HG02870 (cell line): ENCODE results near the gene THEM5.

ENCODE experiments used
- ATAC-seq: cut with Tn5 transposase; IDR thresholded peaks from one replicate; pipeline ENCODE4 v1.9.1; 2021; ENCODE audit warnings: mild to moderate bottlenecking, moderate library complexity; ENCODE audit not compliant: unreplicated experiment

Gene THEM5

GRCh38 chr1:151823175-151823574 is 30.3 kb downstream of the THEM5 start:
- ATAC-seq = no peak

- no peak for ATAC-seq
Observed at GRCh38 chr1:151822404-151822803, 31.1 kb downstream of the THEM5 start.

GRCh38 chr1:151820940-151821339 is 32.6 kb downstream of the THEM5 start:
- no peak for ATAC-seq

GRCh38 chr1:151819976-151820623 is 33.4 kb downstream of the THEM5 start:
- no peak for ATAC-seq

- no peak for ATAC-seq
Observed at GRCh38 chr1:151819227-151819835, 34.2 kb downstream of the THEM5 start.

- no peak for ATAC-seq
Observed at GRCh38 chr1:151817353-151817730, 36.2 kb downstream of the THEM5 start.

- no peak for ATAC-seq
Observed at GRCh38 chr1:151816548-151817352, 36.8 kb downstream of the THEM5 start.

- no peak for ATAC-seq
Observed at GRCh38 chr1:151815716-151816327, 37.7 kb downstream of the THEM5 start.

- ATAC-seq = no peak
Observed at GRCh38 chr1:151814971-151815545, 38.5 kb downstream of the THEM5 start.

- no peak for ATAC-seq
Observed at GRCh38 chr1:151814426-151814825, 39.1 kb downstream of the THEM5 start.

- no peak for ATAC-seq
Observed at GRCh38 chr1:151813271-151813977, 40.1 kb downstream of the THEM5 start.

GRCh38 chr1:151811181-151811580 is 42.3 kb downstream of the THEM5 start:
- no peak for ATAC-seq

- ATAC-seq = no peak
Observed at GRCh38 chr1:151809985-151810556, 43.4 kb downstream of the THEM5 start.

GRCh38 chr1:151809290-151809984 is 44.1 kb downstream of the THEM5 start:
- ATAC-seq = no peak

- no peak for ATAC-seq
Observed at GRCh38 chr1:151807766-151808165, 45.7 kb downstream of the THEM5 start.

- no peak for ATAC-seq
Observed at GRCh38 chr1:151807131-151807530, 46.4 kb downstream of the THEM5 start.

- ATAC-seq = no peak
Observed at GRCh38 chr1:151806170-151806569, 47.3 kb downstream of the THEM5 start.

GRCh38 chr1:151805066-151805820 is 48.3 kb downstream of the THEM5 start, which contains the start of gene LINGO4:
TSS of gene LINGO4 (minus strand) at chr1:151805419. CDS start at chr1:151802704, 2,715 bp downstream.
- no peak for ATAC-seq

- ATAC-seq = no peak
Observed at GRCh38 chr1:151803915-151804314, 49.6 kb downstream of the THEM5 start.
